ENCODE data around the gene KIF6.

GRCh38 chr6:39446909-39447308, 278.3 kb downstream of the KIF6 start:
- TF ChIP-seq, protein P1, sequence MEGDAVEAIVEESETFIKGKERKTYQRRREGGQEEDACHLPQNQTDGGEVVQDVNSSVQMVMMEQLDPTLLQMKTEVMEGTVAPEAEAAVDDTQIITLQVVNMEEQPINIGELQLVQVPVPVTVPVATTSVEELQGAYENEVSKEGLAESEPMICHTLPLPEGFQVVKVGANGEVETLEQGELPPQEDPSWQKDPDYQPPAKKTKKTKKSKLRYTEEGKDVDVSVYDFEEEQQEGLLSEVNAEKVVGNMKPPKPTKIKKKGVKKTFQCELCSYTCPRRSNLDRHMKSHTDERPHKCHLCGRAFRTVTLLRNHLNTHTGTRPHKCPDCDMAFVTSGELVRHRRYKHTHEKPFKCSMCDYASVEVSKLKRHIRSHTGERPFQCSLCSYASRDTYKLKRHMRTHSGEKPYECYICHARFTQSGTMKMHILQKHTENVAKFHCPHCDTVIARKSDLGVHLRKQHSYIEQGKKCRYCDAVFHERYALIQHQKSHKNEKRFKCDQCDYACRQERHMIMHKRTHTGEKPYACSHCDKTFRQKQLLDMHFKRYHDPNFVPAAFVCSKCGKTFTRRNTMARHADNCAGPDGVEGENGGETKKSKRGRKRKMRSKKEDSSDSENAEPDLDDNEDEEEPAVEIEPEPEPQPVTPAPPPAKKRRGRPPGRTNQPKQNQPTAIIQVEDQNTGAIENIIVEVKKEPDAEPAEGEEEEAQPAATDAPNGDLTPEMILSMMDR (IDR thresholded peaks at IDR 0.05) = no peak
- no peak for TF ChIP-seq POLR2A (IDR thresholded peaks at IDR 0.05)
